Measurements from ENCODE around the gene CMYA5.
A peak's percentile ranks its signal among the peaks of the same experiment; 100 is the strongest.
"Not testable (repeated sequence)": the region's sequence is repeated elsewhere in the genome, so short reads cannot be mapped to it uniquely, and the experiment has no call there.

Gene CMYA5

GRCh38 chr5:79689541-79690466, at the start of gene CMYA5:
Gene CMYA5, plus strand, starts transcription at chr5:79689836. Its CDS starts 72 bp downstream, at chr5:79689908.
- peak; percentile 6 for DNase-seq (ENCODE audit: low read depth)

- no peak for DNase-seq (ENCODE audit: low read depth)
Measured at GRCh38 chr5:79640571-79641055, 49.0 kb upstream of the CMYA5 start.

DNA sequence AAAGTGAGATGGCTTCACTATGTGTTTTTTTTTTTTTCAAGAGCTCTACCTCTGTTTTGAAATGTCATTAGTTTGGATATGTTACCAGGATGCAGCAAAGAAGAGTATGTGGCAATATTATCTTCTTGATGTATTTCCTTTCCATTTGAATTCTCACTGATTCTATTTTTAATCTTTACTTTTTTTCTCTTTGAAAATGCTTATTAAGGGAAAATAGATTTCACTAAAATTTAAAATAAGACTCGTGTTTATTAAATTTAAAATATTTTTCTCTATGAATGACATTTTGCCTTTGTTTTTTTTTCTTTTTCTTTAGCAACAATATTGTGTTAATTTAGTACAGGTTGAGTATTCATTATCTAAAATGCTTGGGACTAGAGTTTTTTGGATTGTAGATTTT, 48.2 kb upstream of the CMYA5 start:
- no peak for DNase-seq (ENCODE audit: low read depth)

DNA sequence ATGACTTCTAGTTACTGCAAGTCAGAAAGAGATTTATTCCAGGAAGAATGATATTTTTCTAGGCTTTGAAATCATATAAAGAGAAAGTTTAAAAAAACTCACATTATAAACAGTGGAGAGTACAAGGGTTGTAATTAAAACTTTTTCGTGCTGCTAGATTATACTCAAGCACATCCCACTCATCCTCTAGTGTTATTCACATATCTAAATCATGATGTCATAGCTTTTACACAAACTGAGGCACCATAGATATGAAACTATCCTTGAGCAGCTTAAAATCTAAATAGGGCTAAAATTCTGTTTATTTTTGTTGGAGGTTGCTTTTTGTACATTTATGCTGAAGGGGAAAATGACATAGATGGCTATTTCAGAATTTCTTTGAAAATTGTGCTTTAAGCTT, 47.4 kb upstream of the CMYA5 start:
- peak; percentile 36 for DNase-seq (ENCODE audit: low read depth)

- DNase-seq (ENCODE audit: low read depth), result peak; percentile 8
Measured at GRCh38 chr5:79653843-79654242, 35.8 kb upstream of the CMYA5 start.

GRCh38 chr5:79663212-79663611, 26.4 kb upstream of the CMYA5 start:
- no peak for DNase-seq (ENCODE audit: low read depth)

GRCh38 chr5:79666758-79667157, 22.9 kb upstream of the CMYA5 start:
- DNase-seq (ENCODE audit: low read depth), result no peak

DNA sequence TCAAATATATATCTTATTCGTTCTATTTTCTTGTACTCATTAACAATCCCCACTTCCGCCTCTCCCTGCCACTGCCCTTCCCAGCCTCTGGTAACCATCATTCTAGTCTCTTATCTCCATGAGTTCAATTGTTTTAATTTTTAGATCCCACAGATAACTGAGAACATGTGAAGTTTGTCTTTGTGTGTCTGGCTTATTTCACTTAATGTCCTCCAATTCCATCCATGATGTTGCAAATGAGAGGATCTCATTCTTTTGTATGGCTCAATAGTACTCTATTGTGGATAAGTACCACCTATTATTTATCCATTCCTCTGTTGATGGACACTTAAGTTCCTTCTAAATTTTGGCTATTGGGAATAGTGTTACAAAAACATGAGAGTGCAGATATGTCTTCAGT, 17.2 kb upstream of the CMYA5 start:
- no peak for DNase-seq (ENCODE audit: low read depth)

- DNase-seq (ENCODE audit: low read depth), result peak; percentile 41
Measured at GRCh38 chr5:79676354-79676753, 13.3 kb upstream of the CMYA5 start.

DNA sequence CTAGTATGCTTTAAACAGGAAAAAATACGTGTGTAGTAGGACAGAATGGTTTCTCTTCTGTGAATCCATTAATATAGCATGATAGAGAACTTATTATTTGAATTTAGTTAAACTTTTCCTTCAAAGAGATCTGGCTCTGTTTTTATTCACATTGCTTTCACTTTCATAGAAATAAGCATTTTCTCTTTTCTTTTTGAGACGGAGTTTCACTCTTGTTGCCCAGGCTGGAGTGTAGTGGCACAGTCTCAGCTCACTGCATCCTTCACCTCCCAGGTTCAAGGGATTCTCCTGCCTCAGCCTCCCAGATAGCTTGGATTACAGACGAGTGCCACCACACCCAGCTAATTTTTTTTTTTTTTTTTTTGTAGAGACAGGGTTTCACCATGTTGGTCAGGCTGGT, 7.5 kb upstream of the CMYA5 start:
- not testable (repeated sequence) for DNase-seq (ENCODE audit: low read depth)

DNA sequence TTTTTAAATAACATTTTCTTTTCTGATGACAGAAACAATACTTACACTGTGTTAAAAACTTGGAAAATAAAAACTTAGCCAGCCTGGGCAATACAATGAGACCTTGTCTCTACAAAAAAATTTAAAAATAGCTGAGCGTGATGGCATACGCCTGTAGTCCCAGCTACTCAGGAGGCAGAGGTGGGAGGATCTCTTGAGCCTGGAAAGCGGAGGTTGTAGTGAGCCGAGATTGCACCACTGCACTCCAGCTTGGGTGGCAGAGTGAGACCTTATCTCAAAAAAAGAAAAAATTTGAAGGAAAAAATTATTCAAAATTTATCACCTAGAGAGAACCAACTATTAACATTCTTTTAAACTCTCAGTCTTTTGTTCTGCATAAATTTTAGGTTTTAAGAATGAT, 4.9 kb upstream of the CMYA5 start:
- no peak for DNase-seq (ENCODE audit: low read depth)

GRCh38 chr5:79685627-79686026, 4.0 kb upstream of the CMYA5 start:
- no peak for DNase-seq (ENCODE audit: low read depth)

GRCh38 chr5:79686799-79687198, 2.8 kb upstream of the CMYA5 start:
- DNase-seq (ENCODE audit: low read depth), result peak; percentile 27

DNA sequence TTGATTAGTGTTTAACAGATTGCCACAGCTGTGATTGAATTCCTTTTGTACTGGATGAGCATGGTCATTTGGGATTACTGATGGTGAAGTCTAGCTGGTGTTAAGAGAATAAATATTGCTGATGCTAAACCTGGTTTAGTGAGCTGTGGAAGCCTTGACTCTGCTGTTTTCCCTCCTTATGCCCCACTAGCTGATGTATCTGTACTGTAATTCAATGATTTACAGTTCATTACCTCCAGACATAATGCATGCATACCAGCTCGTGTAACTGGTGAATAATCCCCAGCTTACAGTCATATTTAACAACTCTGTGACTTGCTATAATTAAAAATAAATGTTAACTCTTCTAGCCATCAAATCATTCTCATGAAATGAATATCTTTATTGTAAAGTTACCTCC, 1.7 kb upstream of the CMYA5 start:
- no peak for DNase-seq (ENCODE audit: low read depth)

GRCh38 chr5:79691007-79691406, 1.4 kb downstream of the CMYA5 start:
- DNase-seq (ENCODE audit: low read depth), result no peak

DNA sequence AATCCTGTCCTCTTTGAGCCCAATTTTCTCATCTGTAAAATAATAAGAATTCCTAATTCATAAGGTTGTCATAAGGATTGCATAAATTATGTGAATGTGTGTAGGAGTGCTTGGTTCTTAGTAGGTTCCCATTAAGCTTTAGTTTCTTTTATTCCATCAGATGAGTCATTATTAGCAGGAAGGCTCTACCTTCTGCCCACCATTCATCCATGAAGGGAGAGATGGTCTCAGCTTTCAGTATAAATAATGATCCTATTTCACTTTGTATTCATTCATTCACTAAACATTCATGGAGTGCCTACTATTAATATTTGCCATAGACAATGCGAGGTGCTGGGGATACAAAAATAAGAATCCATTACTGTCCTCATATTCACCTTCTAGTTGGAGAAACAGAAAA, 3.0 kb downstream of the CMYA5 start:
- no peak for DNase-seq (ENCODE audit: low read depth)

GRCh38 chr5:79694183-79694582, 4.5 kb downstream of the CMYA5 start:
- no peak for DNase-seq (ENCODE audit: low read depth)

GRCh38 chr5:79694652-79695051, 5.0 kb downstream of the CMYA5 start:
- DNase-seq (ENCODE audit: low read depth), result no peak

DNA sequence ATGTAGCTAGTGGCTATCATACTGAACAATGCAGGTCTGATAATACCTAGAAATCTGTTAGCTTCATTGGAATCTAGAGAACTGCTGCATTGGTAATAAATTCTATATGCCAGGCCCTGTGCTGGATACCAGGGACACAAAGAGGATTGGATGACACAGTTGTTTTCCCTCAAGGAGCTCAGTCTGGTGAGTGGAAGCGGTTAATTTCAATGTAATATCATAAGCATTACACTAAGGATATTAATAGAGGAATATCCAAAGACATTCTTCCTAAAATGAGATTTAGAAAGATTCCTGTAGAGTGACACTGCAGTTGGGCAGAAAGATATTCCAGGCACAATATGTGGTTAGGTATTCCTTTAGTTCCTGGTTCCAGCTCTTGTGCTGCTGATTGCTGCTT, 5.9 kb downstream of the CMYA5 start:
- DNase-seq (ENCODE audit: low read depth), result no peak

GRCh38 chr5:79697222-79698170, 7.9 kb downstream of the CMYA5 start:
- peak; percentile 7 for DNase-seq (ENCODE audit: low read depth)

- no peak for DNase-seq (ENCODE audit: low read depth)
Measured at GRCh38 chr5:79699763-79700400, 10.2 kb downstream of the CMYA5 start.
